HCT116 (cell line): ENCODE results near the gene KIF2B. TPM values are rescaled to one million over a fixed set of nuclear protein-coding genes. Genes with fewer than 3 reads are reported as not detected.

Source experiments
- ATAC-seq: fragments of 200-7000 bp; cut with Tn5 transposase; 2 replicates; pipeline ENCODE4 v1.9.1; 2020; ENCODE audit warnings: mild to moderate bottlenecking, moderate library complexity
- BruUV-seq: library from RNA; stranded (reverse); fragments of 400-500 nt; replicated peaks from 2 replicates; lab custom pipeline; 2021; lab: Mats Ljungman, UMichigan
- CTCF ChIA-PET: fragments of 300-600 bp; sonication (Branson Sonifier 250); formaldehyde crosslinking; loops from one replicate; lab custom pipeline; 2021; ENCODE audit warnings: antibody characterized with exemption; lab: Charles Lee
- POLR2A ChIA-PET: fragments of 300-600, 350-600 bp; sonication (Branson Sonifier 250); formaldehyde crosslinking; loops from one replicate; lab custom pipeline; 2021; ENCODE audit warnings: antibody characterized with exemption; lab: Charles Lee
- RAD21 ChIA-PET, 2 experiments: fragments of 300-600 bp; sonication (Branson Sonifier 250); formaldehyde crosslinking; loops; one replicate each; lab custom pipeline; 2023; ENCODE audit warnings: low total read pairs in 2 of 2; ENCODE audit not compliant: uncharacterized antibody in 2 of 2, unreplicated experiment in 2 of 2, low non-redundant PET in 1 of 2; lab: Charles Lee
- DNase-seq: peaks from one replicate; pipeline ENCODE4 v3.0.0-alpha.2; 2010; ENCODE audit warnings: low read depth, low spot score
- H2AFZ ChIP-seq: fragments of 200-600 bp; shearing (Covaris generic), sonication (generic); 2 replicates; pipeline ENCODE4 v1.6.1; 2017; ENCODE audit warnings: low read depth, mixed run types, mixed read lengths, antibody characterized with exemption, low read length; ENCODE audit not compliant: poor library complexity, severe bottlenecking
- H3K27ac ChIP-seq: 2 replicates; pipeline ENCODE4 v1.5.1; 2012; ENCODE audit warnings: low read depth, low read length
- H3K27me3 ChIP-seq: fragments of 200-600 bp; sonication (generic); 2 replicates; pipeline ENCODE4 v1.6.1; 2016; ENCODE audit warnings: mixed run types, low read length, mixed read lengths; ENCODE audit not compliant: insufficient read depth
- H3K36me3 ChIP-seq, 2 experiments: fragments of 200-500 bp in 1 of 2; fragments of 200-600 bp in 1 of 2; sonication (Bioruptor generic) in 1 of 2; sonication (generic) in 1 of 2; 2 replicates each; pipeline versions ENCODE4 v1.5.1 to v1.6.1; 2014 to 2016; ENCODE audit warnings: low read length in 2 of 2, inconsistent platforms in 1 of 2, mixed read lengths in 1 of 2, mixed run types in 1 of 2; ENCODE audit not compliant: insufficient read depth in 2 of 2, control insufficient read depth in 1 of 2
- H3K4me1 ChIP-seq, 2 experiments: fragments of 200-600 bp in 1 of 2; sonication (generic) in 1 of 2; 2 replicates each; pipeline versions ENCODE4 v1.5.1 to v1.6.1; 2012 to 2017; ENCODE audit warnings: low read length in 2 of 2, inconsistent platforms in 1 of 2, mild to moderate bottlenecking in 1 of 2, mixed read lengths in 1 of 2, mixed run types in 1 of 2, moderate library complexity in 1 of 2; ENCODE audit not compliant: insufficient read depth in 2 of 2, control insufficient read depth in 1 of 2
- H3K4me2 ChIP-seq: fragments of 200-600 bp; sonication (generic); 2 replicates; pipeline ENCODE4 v1.6.1; 2017; ENCODE audit warnings: mixed run types, low read length, mixed read lengths
- H3K4me3 ChIP-seq, 2 experiments: fragments of 200-600 bp in 1 of 2; sonication (generic) in 1 of 2; replicated peaks in 1 of 2; 2 replicates each; pipeline ENCODE4 v1.5.1; 2011 to 2016; ENCODE audit warnings: low read length in 2 of 2, control low read depth in 1 of 2, low read depth in 1 of 2, mild to moderate bottlenecking in 1 of 2, mixed read lengths in 1 of 2, mixed run types in 1 of 2
- H3K79me2 ChIP-seq: fragments of 200-600 bp; sonication (generic); 2 replicates; pipeline ENCODE4 v1.6.1; 2017; ENCODE audit warnings: mild to moderate bottlenecking, mixed run types, low read length, moderate library complexity, mixed read lengths; ENCODE audit not compliant: insufficient read depth
- H3K9ac ChIP-seq: fragments of 200-600 bp; sonication (generic); 2 replicates; pipeline ENCODE4 v1.6.1; 2016; ENCODE audit warnings: low read length, mixed read lengths
- H3K9me2 ChIP-seq: fragments of 200-600 bp; sonication (generic), shearing (Covaris generic); 2 replicates; pipeline ENCODE4 v1.6.1; 2017; ENCODE audit warnings: mixed run types, mild to moderate bottlenecking, moderate library complexity; ENCODE audit not compliant: insufficient read depth
- H3K9me3 ChIP-seq, 2 experiments: fragments of 200-500 bp in 1 of 2; fragments of 200-600 bp in 1 of 2; sonication (Bioruptor generic) in 1 of 2; sonication (generic) in 1 of 2; 2 replicates each; pipeline ENCODE4 v1.6.1; 2014 to 2017; ENCODE audit warnings: low read length in 2 of 2, mixed read lengths in 2 of 2, inconsistent platforms in 1 of 2, low read depth in 1 of 2, mild to moderate bottlenecking in 1 of 2, mixed run types in 1 of 2, moderate library complexity in 1 of 2; ENCODE audit not compliant: control insufficient read depth in 1 of 2, insufficient read depth in 1 of 2
- H4K20me1 ChIP-seq: fragments of 200-600 bp; sonication (generic), shearing (Covaris generic); 2 replicates; pipeline ENCODE4 v1.6.1; 2017; ENCODE audit warnings: mixed run types, mild to moderate bottlenecking, moderate library complexity; ENCODE audit not compliant: insufficient read depth
- CEBPB ChIP-seq: IDR thresholded peaks from 2 replicates; pipeline ENCODE4 v1.6.1; 2012; ENCODE audit warnings: low read depth
- EZH2phosphoT487 ChIP-seq: fragments of 200-600 bp; IDR thresholded peaks from 2 replicates; pipeline ENCODE4 v1.6.1; 2018; ENCODE audit warnings: antibody characterized with exemption, borderline replicate concordance
- FOSL1 ChIP-seq: IDR thresholded peaks from 2 replicates; pipeline ENCODE4 v1.6.1; 2012; ENCODE audit warnings: low read depth
- JUND ChIP-seq: IDR thresholded peaks from 2 replicates; pipeline ENCODE4 v1.6.1; 2012
- POLR2A ChIP-seq: IDR thresholded peaks from 2 replicates; pipeline ENCODE4 v1.7.0; 2011; ENCODE audit warnings: borderline replicate concordance; ENCODE audit not compliant: insufficient read depth, insufficient read length; ENCODE audit errors: extremely low read depth
- POLR2AphosphoS5 ChIP-seq: IDR thresholded peaks from 2 replicates; pipeline ENCODE4 v1.6.1; 2011; ENCODE audit warnings: mild to moderate bottlenecking, low read depth, low read length, moderate library complexity
- RAD21 ChIP-seq: IDR thresholded peaks from 2 replicates; pipeline ENCODE4 v1.6.1; 2012; ENCODE audit warnings: low read depth, mild to moderate bottlenecking
- SIN3A ChIP-seq: IDR thresholded peaks from 2 replicates; pipeline ENCODE4 v1.6.1; 2012; ENCODE audit warnings: low read depth
- SRF ChIP-seq: IDR thresholded peaks from 2 replicates; pipeline ENCODE4 v1.6.1; 2012; ENCODE audit warnings: low read depth
- YY1 ChIP-seq: IDR thresholded peaks from 2 replicates; pipeline ENCODE4 v1.6.1; 2011; ENCODE audit warnings: low read length, low read depth, moderate library complexity, mild to moderate bottlenecking; ENCODE audit not compliant: insufficient replicate concordance; ENCODE audit errors: extremely low read depth
- ZFX ChIP-seq: fragments of 450-650 bp; IDR thresholded peaks from 2 replicates; pipeline ENCODE4 v1.6.1; 2017
- ZNF274 ChIP-seq: fragments of 200-500 bp; sonication (Bioruptor generic); IDR thresholded peaks from 2 replicates; pipeline ENCODE4 v1.6.1; 2014; ENCODE audit warnings: mild to moderate bottlenecking, low read depth, low read length, inconsistent platforms
- intact Hi-C: fragments of 100-400 bp; cut with micrococcal nuclease; formaldehyde crosslinking; loops from 2 replicates; pipeline ENCODE4 v1.10.0; 2022
- total RNA-seq: library from RNA; stranded (reverse); gene quantifications from one replicate; pipeline ENCODE4 v1.2.1, GENCODE V29; 2021; ENCODE audit not compliant: unreplicated experiment
- TF ChIP-seq, protein P1 (sequence below): IDR thresholded peaks from 2 replicates; pipeline ENCODE4 v1.6.1; 2012
- TF ChIP-seq, protein P2 (sequence below): IDR thresholded peaks from 2 replicates; pipeline ENCODE4 v1.6.1; 2012; ENCODE audit warnings: low read depth
- TF ChIP-seq, protein P3 (sequence below): IDR thresholded peaks from 2 replicates; pipeline ENCODE4 v1.6.1; 2012
- TF ChIP-seq, protein P4 (sequence below): IDR thresholded peaks from 2 replicates; pipeline ENCODE4 v1.6.1; 2011; ENCODE audit warnings: mild to moderate bottlenecking, low read length, moderate library complexity; ENCODE audit not compliant: insufficient replicate concordance; ENCODE audit errors: extremely low read depth

Gene KIF2B
- total RNA-seq, 1 experiment from 2014 or later: not detected

DNA sequence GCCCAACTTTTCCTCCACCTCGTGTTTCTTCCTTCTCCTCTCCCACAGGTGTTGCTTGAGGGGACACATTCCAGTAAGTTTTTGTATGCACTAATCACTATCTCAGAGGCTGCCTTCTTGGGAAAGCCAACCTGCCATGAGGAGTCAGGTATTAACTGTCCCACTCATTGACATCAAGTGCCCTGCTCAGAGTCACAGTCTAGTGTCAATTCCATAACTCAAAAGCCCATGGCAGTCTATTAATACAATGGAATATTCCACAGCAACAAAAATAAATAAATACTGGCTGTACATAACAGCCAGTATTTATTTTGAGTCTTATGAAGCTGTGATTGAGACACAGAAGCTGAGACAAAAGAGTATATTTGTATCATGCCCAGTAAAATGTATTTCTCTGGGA is 26.1 kb upstream of the KIF2B start:
- Histone ChIP-seq H4K20me1 (no peaks in the 10 kb centered on the region), H3K4me3 (no peak overlapping the region), H3K36me3 (no peaks in the 10 kb centered on the region), H3K79me2 (no peaks in the 10 kb centered on the region), H2AFZ (no peak overlapping the region), H3K9me3 (peaks cover 40 to 55% of the 10 kb centered on the region in 2 experiments; a peak in 2 of 4 replicates), H3K9me2 (no peaks in the 10 kb centered on the region), H3K27ac (no peak overlapping the region), H3K9ac (no peak overlapping the region), H3K4me2 (no peak overlapping the region), H3K4me1 (no peaks in the 10 kb centered on the region), H3K27me3 (no peaks in the 10 kb centered on the region)
- ATAC-seq (no peak), DNase-seq (no peak)
- no peak for TF ChIP-seq JUND
- TF ChIP-seq YY1: no peak
- TF ChIP-seq EZH2phosphoT487: no peak
- TF ChIP-seq ZNF274: no peak
- TF ChIP-seq, protein P1, sequence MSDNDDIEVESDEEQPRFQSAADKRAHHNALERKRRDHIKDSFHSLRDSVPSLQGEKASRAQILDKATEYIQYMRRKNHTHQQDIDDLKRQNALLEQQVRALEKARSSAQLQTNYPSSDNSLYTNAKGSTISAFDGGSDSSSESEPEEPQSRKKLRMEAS: no peak
- no peak for TF ChIP-seq SRF
- TF ChIP-seq POLR2A: no peak
- no peak for TF ChIP-seq FOSL1
- no peak for TF ChIP-seq CEBPB
- no peak for TF ChIP-seq RAD21
- TF ChIP-seq ZFX: no peak
- TF ChIP-seq, protein P2, sequence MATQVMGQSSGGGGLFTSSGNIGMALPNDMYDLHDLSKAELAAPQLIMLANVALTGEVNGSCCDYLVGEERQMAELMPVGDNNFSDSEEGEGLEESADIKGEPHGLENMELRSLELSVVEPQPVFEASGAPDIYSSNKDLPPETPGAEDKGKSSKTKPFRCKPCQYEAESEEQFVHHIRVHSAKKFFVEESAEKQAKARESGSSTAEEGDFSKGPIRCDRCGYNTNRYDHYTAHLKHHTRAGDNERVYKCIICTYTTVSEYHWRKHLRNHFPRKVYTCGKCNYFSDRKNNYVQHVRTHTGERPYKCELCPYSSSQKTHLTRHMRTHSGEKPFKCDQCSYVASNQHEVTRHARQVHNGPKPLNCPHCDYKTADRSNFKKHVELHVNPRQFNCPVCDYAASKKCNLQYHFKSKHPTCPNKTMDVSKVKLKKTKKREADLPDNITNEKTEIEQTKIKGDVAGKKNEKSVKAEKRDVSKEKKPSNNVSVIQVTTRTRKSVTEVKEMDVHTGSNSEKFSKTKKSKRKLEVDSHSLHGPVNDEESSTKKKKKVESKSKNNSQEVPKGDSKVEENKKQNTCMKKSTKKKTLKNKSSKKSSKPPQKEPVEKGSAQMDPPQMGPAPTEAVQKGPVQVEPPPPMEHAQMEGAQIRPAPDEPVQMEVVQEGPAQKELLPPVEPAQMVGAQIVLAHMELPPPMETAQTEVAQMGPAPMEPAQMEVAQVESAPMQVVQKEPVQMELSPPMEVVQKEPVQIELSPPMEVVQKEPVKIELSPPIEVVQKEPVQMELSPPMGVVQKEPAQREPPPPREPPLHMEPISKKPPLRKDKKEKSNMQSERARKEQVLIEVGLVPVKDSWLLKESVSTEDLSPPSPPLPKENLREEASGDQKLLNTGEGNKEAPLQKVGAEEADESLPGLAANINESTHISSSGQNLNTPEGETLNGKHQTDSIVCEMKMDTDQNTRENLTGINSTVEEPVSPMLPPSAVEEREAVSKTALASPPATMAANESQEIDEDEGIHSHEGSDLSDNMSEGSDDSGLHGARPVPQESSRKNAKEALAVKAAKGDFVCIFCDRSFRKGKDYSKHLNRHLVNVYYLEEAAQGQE: no peak
- TF ChIP-seq, protein P3, sequence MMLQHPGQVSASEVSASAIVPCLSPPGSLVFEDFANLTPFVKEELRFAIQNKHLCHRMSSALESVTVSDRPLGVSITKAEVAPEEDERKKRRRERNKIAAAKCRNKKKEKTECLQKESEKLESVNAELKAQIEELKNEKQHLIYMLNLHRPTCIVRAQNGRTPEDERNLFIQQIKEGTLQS: no peak
- TF ChIP-seq, protein P4, sequence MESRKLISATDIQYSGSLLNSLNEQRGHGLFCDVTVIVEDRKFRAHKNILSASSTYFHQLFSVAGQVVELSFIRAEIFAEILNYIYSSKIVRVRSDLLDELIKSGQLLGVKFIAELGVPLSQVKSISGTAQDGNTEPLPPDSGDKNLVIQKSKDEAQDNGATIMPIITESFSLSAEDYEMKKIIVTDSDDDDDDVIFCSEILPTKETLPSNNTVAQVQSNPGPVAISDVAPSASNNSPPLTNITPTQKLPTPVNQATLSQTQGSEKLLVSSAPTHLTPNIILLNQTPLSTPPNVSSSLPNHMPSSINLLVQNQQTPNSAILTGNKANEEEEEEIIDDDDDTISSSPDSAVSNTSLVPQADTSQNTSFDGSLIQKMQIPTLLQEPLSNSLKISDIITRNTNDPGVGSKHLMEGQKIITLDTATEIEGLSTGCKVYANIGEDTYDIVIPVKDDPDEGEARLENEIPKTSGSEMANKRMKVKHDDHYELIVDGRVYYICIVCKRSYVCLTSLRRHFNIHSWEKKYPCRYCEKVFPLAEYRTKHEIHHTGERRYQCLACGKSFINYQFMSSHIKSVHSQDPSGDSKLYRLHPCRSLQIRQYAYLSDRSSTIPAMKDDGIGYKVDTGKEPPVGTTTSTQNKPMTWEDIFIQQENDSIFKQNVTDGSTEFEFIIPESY: no peak
- TF ChIP-seq POLR2AphosphoS5: no peak
- no peak for TF ChIP-seq SIN3A
- intact Hi-C loops: no loop called here
- BruUV-seq: no TSS peak
- ChIA-PET POLR2A (no interaction called here), RAD21 (no interaction called here), CTCF (no interaction called here)
